Measurements from ENCODE around the gene CLASP2.
"Not testable (repeated sequence)": the region's sequence is repeated elsewhere in the genome, so short reads cannot be mapped to it uniquely, and the experiment has no call there.

Gene CLASP2

DNA sequence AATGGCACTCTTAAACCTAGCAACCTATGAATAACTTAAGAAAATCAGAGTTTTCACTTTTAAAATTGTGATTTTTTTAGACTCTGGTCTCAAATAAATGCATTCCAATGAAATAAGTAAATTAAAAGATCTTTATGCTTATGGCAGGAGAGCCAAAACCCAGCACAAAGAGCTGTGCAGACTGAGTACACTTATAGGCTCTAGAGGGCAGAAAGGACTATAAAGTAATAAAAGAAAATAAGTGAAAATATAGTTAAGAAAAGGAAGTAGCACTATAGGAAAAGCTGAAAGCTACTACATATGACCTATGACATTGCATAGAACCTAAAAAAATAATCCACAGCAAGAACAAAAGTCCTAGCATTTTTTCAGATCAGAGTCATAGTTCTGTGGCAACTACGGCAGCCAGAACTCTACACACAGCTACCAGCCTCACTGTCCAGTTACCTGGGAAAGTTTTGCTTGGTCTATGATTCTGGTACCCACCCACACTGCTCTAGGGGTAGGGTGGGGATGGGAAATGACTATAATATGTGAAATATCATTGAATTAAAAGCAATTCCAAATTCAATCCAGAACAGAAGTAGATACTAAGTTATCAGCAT is 30.5 kb downstream of the CLASP2 start:
- no peak for DNase-seq

DNA sequence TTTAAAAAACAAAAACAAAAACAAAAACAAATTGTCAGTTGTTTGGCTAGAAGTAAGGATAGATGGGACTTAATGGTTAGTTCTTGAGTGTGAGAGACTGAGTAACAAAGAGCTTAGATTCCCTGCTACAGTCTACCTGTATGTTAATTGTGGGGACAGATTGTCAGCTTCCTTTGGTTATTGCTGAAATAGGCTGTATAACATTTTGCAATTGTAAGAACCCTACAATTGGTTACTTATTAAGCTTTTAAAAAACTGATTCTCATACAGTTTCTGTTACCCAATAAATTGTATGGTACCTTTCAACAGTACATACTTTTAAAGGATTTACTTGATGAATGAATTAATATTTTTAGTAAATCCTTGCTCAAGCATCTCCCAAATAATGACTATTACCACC is 35.3 kb downstream of the CLASP2 start:
- DNase-seq, result no peak

GRCh38 chr3:33681667-33682066 is 36.4 kb downstream of the CLASP2 start:
- no peak for DNase-seq

DNA sequence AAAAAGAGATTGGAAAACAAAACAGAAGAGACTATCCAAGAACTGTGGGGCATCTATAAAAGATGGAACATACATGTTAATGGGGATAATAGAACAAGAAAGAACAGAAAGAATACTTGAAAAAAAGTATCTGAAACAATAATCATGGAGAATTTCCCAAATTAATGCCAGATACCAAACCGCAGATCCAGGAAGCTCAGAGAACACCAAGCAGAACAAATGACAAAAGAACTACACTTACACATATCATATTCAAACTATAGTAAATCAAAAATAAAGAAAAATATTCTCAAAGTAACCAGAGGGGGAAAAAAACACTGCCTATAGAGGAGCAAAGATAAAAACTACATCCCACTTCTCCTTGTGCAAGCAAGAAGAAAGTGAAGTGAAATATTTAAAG is 40.0 kb downstream of the CLASP2 start:
- no peak for DNase-seq

DNA sequence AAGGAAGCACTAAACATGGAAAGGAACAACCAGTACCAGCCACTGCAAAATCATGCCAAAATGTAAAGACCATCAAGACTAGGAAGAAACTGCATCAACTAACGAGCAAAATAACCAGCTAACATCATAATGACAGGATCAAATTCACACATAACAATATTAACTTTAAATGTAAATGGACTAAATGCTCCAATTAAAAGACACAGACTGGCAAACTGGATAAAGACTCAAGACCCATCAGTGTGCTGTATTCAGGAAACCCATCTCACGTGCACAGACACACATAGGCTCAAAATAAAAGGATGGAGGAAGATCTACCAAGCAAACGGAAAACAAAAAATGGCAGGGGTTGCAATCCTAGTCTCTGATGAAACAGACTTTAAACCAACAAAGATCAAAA is 44.6 kb downstream of the CLASP2 start:
- DNase-seq, result not testable (repeated sequence)

GRCh38 chr3:33668618-33669017 is 49.4 kb downstream of the CLASP2 start:
- DNase-seq, result no peak

- no peak for DNase-seq
These were observed 52.8 kb downstream of the CLASP2 start for GRCh38 chr3:33665294-33665693.

DNA sequence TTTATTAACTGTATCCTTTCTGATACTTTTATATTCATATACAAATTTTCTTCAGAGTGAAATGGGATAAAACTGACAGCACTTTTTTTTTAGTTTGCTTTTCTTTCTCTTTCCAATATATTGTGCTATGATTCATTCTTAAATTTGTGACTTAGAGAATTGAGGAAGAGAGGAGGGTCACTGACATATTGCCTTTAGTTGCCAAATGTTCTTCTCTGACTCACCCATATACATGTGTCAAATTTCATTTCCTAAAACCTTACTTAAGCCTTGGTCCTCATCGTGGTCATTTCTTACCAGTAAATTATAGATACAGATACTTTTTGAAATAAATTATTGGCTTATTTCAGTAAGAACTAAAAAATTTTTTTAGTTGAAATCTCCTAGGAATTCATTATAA is 53.9 kb downstream of the CLASP2 start:
- no peak for DNase-seq

GRCh38 chr3:33663042-33663441 is 55.0 kb downstream of the CLASP2 start:
- no peak for DNase-seq

DNA sequence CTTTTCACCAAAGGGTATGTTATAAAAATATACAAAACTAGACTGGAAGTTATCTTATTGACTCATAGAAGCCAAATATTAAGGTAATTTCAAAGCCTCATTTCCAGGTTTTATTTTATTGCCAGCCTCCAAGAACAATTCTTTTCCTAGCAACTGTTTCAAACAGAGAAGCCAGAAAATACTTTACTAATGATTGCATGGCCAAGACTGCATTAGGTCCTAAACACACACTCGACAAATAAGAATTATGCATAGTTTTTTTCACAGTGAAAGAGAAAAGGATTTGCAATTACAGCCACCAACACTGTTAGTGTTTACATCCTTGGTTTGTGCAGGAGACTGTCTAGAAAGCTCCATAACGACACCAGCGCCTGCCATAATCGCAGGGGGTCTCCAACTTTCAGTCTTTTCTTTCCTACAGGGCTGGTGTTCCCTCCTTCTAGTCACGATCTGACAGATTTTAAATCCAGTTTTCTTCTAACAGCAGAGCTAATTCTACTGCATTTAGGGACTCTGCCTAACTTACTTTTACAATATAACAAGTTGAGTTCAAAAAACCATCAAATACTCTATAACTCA is 58.1 kb downstream of the CLASP2 start:
- no peak for DNase-seq

DNA sequence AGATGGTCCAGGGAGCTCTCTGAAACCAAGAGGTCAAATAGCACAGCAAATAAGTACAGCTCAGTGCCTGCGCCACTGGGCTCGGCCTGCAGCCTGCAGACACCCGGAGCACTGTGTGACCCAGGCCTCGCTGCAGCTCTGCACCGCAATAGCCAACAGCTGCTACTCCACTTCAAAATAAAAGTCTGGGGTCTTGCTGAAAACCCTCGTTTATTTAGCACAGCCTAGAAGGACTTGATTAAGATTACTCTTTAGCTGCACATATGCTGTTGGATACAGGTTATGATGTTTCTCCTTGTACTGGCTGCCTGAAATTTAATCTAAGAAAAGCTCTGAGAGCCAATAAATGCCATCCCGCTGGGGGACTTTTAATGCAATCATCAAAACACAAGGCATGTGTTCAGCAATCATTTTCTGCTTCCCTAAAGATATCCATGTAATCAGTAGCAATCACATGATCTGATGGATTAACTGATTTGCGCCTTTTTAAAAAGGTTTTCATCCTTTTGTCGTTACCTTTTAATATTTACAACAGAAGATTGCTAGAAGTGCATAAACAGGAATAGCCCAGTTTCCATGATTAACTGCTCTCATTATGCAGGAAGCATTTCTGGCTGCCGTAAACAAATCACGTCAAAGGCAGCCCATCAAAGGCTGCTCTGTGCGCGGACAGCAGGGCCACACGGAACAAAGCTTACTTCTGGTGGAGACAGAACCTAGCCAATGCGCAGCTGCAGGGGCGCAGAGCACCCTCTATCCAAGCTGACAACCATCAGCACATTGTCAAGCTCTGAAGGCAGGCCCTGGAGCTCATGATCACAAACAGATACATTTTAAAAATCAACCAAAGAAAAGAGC is 58.8 kb downstream of the CLASP2 start:
- peak; percentile 86 for DNase-seq

- no peak for DNase-seq
These were observed 59.4 kb downstream of the CLASP2 start for GRCh38 chr3:33658621-33658990.

- no peak for DNase-seq
These were observed 60.0 kb downstream of the CLASP2 start for GRCh38 chr3:33658039-33658438.

GRCh38 chr3:33652736-33653135 is 65.3 kb downstream of the CLASP2 start:
- DNase-seq, result no peak

DNA sequence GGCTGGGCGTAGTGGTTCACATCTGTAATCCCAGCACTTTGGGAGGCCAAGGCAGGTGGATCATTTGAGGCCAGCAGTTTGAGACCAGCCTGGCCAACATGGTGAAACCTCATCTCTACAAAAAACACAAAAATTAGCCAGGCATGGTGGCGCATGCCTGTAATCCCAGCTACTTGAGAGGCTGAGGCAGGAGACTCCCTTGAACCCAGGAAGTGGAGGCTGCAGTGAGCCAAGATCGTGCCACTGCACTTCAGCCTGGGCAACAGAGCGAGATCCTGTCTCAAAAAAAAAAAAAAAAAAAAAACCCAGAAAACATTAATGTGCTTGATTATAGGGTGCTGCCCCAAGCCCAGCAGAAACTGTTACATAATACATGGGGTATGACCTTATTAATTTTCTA is 67.0 kb downstream of the CLASP2 start:
- DNase-seq, result not testable (repeated sequence)

GRCh38 chr3:33650495-33650894 is 67.6 kb downstream of the CLASP2 start:
- DNase-seq, result no peak

DNA sequence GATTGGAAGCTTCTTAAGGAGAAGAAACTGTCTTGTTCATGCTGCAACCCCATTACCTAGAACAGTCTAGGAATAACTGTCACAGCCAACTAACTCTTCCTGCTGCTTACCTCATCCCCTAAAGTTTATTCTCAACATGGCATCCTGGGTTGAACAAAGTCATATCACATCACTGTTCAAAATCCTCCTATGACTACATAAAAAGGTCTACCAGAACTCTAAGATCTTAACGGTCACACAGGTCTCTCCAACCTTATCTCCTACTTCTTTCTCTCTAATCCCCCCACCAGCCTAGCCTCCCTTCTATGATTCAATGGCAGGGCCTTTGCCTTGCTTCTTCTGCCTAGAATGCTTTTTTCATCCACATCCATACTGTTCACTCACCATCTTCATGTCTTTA is 69.3 kb downstream of the CLASP2 start:
- DNase-seq, result no peak

GRCh38 chr3:33646406-33646805 is 71.6 kb downstream of the CLASP2 start:
- no peak for DNase-seq

DNA sequence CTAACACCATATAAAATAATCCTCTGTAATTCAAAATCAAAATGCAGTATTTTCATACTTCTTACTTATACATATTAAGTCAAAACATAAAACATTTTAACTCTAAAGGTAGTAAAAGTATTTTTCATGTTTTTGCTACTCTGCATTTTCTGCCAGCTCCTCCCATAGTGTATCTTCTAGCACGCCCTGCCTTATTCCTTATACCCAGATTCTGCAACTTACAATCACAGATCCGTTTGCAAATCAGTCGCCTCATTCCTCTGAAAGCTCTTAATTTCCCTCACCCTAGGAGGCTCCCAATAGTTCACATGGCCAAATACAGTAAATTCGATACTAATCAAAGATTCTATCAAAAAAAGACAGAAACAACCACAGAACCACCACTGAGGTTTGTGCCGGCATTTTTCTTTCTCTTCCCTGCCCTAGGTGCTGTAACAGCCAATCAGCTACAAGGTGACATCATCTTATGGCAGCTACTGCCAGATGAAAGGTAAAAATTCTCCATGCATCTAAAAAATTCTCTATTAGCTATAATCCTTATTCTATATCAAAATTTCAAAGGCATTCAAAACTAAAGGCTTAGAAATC is 72.9 kb downstream of the CLASP2 start:
- DNase-seq, result peak; percentile 52

- DNase-seq, result no peak
These were observed 73.5 kb downstream of the CLASP2 start for GRCh38 chr3:33644582-33644981.

DNA sequence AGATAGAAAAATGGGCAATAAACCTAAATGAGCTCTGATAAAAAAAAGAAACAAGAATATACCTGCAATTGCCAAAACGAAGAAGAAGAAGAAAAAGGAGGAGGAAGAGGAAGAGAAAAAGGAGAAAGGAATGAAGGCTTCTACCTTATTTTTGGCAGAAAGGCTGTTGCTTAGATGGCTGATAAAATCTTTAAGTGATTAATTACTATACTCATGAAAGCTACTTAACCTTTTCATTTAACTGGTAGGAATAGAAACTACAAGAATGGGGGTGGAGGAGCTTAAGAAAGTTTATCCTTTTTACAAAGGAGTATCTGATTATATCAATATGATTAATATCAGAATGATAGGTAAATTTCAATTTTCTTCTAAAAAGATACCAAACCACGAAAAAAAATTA is 75.2 kb downstream of the CLASP2 start:
- no peak for DNase-seq

DNA sequence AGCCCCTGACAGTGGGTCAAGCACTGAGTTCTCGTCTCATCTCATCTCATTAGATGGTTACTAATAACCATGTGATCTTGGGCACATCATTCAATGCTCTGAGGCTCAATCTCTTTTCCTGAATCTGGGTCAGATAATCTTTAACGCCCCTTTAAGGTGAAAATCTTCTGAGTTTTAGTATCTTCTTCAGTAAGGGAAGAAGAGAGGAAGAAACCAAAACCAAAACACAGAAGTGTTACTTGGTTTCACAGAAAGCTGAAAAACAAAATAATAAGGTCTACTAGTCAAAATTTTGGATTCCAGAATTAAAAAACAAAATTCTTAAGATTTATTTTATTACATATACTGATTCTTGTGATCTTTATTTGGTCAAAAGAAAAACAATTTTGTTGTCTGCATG is 78.2 kb downstream of the CLASP2 start:
- no peak for DNase-seq

DNA sequence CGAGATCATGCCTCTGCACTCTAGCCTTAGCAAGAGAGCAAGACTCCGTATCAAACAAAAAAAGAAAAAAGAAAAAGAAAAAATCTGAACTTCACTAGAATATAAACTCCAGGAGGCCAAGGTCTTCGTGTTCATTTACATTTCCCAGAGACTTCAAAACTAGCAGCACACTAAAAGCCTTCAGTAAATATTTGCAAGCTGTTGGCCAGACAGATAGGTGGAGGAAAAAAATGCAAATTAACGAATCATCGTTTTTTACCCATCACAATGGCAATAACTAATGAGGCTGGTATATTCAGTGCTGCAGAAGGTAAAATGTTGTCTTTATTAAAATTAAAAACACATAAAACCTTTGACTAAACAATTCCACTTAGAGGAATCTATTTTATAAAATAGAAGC is 80.6 kb downstream of the CLASP2 start:
- no peak for DNase-seq

Data from SHP77 treated with DMSO at 0.1 percent for 48 hours (cell line).